ENCODE measurements around the gene HEMK1.

DNA sequence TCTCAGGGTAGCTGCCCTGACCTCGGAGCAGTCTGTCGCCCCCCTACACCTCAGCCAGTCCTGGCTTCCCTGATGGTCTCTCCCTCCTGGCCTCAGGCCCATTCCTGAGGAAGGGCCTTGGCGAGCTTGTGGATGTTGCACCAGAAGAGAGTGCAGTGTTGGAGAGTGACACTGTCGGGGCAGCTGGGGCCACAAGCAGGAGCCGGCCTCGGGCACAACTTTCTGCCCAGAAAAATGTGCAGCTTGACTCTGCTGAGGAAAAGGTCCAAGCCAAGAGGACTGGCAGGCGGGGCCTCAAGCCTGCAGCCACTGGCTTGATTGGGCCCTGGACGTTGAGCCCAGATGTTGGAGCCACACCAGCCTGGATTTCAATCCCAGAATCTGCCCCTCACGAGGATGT, 12.8 kb downstream of the HEMK1 start:
- TF ChIP-seq, protein P1, sequence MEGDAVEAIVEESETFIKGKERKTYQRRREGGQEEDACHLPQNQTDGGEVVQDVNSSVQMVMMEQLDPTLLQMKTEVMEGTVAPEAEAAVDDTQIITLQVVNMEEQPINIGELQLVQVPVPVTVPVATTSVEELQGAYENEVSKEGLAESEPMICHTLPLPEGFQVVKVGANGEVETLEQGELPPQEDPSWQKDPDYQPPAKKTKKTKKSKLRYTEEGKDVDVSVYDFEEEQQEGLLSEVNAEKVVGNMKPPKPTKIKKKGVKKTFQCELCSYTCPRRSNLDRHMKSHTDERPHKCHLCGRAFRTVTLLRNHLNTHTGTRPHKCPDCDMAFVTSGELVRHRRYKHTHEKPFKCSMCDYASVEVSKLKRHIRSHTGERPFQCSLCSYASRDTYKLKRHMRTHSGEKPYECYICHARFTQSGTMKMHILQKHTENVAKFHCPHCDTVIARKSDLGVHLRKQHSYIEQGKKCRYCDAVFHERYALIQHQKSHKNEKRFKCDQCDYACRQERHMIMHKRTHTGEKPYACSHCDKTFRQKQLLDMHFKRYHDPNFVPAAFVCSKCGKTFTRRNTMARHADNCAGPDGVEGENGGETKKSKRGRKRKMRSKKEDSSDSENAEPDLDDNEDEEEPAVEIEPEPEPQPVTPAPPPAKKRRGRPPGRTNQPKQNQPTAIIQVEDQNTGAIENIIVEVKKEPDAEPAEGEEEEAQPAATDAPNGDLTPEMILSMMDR (conservative IDR thresholded peaks at IDR 0.05; ENCODE audit: low read depth, low read length), result no peak
- TF ChIP-seq EZH2phosphoT487 (IDR thresholded peaks at IDR 0.05; ENCODE audit: borderline replicate concordance, low read length), result no peak
